Fibroblast of pulmonary artery (primary cell): ENCODE results near the gene PLCD1.

Source experiments
- DNase-seq: peaks from one replicate; pipeline ENCODE4 v3.0.0-alpha.2; 2010; ENCODE audit warnings: low read depth
- H3K4me3 ChIP-seq: replicated peaks from 2 replicates; pipeline ENCODE4 v1.5.1; 2011; ENCODE audit warnings: low read depth, mild to moderate bottlenecking, control low read depth, low read length, moderate library complexity
- CTCF ChIP-seq: IDR thresholded peaks from 2 replicates; pipeline ENCODE4 v1.5.1; 2011; ENCODE audit warnings: mild to moderate bottlenecking, control low read depth, low read length, inconsistent platforms; ENCODE audit errors: missing control alignments

The PLCD1 gene

GRCh38 chr3:38011111-38011510 lies 18.3 kb downstream of the PLCD1 start:
- no peak overlapping the region for H3K4me3 ChIP-seq
- no peak for DNase-seq

DNA sequence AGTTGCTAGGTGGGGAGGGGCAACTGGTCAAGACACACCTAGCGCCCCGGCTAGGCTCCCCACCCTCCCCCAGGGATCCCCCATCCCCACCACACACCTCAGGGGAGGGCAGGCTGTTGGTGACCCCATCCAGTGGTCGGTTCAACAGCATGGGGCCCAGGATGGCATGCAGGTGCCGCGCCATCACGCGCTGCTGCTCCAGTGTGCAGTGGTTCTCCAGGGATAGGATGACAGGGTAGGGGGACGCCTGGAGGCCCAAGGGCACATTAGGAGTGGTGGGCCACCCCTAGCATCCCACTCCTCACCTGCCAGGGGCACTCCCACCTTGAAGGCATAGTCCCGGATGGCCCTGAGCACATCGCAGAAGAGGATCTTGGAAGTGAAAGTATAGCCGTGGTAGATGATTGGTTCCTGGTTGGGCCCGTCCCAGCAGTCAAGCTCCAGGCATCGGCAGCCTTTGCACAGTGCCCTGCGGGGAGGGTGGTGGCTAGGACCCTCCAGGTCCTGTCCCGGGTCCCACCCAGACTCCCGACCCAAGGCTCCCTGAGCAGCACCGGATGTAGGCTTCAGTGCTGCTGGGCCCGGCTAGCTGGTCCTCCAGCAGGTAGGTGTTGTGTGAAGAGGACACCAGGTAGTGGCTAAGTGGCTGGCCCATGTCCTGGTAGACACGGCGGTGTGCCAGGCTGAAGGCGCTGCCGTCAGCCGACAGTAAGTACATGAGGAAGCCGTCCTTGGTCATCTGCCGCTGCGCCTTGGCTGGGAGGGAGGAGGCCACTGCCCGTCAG lies 19.4 kb downstream of the PLCD1 start:
- H3K4me3 ChIP-seq: no peak overlapping the region
- DNase-seq: no peak
- no peak for TF ChIP-seq CTCF

More at GRCh38 chr3:38011111-38011510, 18.3 kb downstream of the PLCD1 start:
- TF ChIP-seq CTCF: no peak

DNA sequence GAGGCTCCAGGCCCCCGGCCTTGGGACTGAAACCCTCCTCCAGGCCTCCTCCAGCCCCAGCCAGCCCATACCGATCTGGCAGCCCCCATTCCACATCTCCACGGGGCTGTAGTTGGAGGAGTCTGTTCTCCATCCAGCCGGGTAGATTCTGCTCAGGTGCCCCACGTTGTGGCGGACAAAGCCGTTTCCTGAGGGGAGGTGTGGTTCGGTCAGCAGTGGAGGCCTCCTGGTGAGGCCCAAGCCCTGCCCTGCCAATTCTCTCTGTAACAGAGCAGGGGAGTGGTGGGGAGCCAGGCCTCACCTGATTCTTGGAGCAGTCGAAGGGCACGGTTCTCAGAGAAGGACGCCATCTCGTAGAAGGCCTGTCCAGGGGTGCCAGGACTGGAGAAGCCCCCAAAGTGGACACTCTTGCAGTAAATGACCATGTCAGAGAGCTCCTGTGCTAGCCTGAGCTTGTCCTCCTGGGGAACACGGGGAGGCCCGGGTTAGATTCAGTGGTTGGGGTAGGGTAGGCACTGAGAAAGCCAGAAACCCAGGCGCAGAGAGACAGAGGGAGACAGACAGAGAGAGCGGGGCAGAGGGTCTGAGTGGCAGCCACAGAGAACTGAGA lies 20.4 kb downstream of the PLCD1 start:
- DNase-seq: no peak
- no peak for TF ChIP-seq CTCF
- no peak overlapping the region for H3K4me3 ChIP-seq

DNA sequence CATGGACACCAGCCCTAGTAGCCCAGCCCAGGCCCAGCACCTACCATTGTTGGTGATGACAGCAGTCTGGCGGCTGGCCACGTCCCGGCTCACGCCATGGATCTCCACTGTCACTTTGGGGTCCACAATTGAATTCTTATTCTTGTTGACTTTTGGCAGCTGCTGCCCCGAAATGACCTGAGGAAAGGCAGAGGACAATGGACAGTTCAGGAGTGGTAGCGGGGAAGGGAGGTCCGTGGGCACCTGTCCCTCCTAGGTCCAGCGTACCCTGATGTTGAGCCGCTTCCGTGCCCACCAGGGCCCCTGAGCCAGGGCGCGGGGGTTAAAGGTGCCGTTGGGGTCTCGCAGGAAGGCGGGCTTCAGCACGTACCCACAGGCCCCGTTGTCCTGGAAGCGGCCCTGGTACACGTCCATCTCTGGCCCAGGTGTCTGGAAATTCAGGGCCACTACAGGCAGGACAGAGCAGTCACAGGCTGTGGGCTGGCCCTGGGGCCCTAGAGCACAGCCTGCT lies 21.2 kb downstream of the PLCD1 start:
- no peak for DNase-seq
- H3K4me3 ChIP-seq: no peak overlapping the region
- TF ChIP-seq CTCF: no peak

- no peak for TF ChIP-seq CTCF
- no peak overlapping the region for H3K4me3 ChIP-seq
- no peak for DNase-seq
Measured at GRCh38 chr3:38007754-38008090, 21.7 kb downstream of the PLCD1 start.

DNA sequence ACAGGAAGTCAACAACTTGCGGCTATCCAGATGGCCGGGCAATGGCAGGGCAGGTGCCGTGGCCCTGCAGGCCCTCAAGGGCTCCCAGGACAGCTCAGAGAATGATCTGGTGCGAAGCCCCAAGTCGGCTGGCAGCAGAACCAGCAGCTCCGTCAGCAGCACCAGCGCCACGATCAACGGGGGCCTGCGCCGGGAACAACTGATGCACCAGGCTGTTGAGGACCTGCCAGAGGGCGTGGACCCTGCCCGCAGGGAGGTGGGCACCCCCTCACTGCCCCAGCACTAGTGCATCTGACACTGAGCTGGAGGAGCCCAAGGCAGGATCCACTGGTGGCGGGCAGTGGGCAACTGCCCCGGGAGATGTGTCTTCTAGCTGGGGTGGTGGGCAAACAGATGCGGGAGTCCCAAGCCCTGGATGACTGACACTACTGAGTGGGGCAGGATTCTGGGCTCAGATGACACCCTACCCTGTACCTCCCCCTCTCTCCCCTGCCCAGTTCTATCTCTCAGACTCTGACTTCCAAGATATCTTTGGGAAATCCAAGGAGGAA lies 22.9 kb downstream of the PLCD1 start:
- TF ChIP-seq CTCF: no peak
- no peak overlapping the region for H3K4me3 ChIP-seq
- DNase-seq: no peak

- H3K4me3 ChIP-seq: no peak overlapping the region
- no peak for TF ChIP-seq CTCF
- DNase-seq: no peak
Measured at GRCh38 chr3:38006031-38006430, 23.4 kb downstream of the PLCD1 start.
